CD4-positive, alpha-beta T cell (primary cell): ENCODE results near the gene CATSPER2. TPM values are rescaled to one million over a fixed set of nuclear protein-coding genes. Genes with fewer than 3 reads are reported as not detected.
"Not testable (repeated sequence)": the region's sequence is repeated elsewhere in the genome, so short reads cannot be mapped to it uniquely, and the experiment has no call there.

Source experiments
- ATAC-seq: fragments of 200-7000 bp; cut with Tn5 transposase; one replicate; pipeline ENCODE4 v1.10.0; 2022; ENCODE audit warnings: mild to moderate bottlenecking; ENCODE audit not compliant: poor library complexity
- CTCF ChIA-PET: fragments of 350-600 bp; sonication (Branson Sonifier 250); formaldehyde crosslinking; loops from one replicate; lab custom pipeline; 2021; ENCODE audit warnings: antibody characterized with exemption, inconsistent platforms; lab: Charles Lee
- POLR2A ChIA-PET: fragments of 350-600 bp; sonication (Branson Sonifier 250); formaldehyde crosslinking; loops from one replicate; lab custom pipeline; 2021; ENCODE audit warnings: antibody characterized with exemption, inconsistent platforms; lab: Charles Lee
- DNase-seq, 14 experiments: peaks; one replicate each; pipeline ENCODE4 v3.0.0-alpha.2; 2013 to 2020; ENCODE audit warnings: mixed read lengths in 2 of 14
- H3K27ac ChIP-seq, 2 donors: one replicate each; pipeline versions ENCODE4 v1.5.1 to v1.7.0; 2013; ENCODE audit warnings: low read length in 2 of 2, low read depth in 1 of 2, mild to moderate bottlenecking in 1 of 2
- H3K27me3 ChIP-seq, 2 experiments: 1 replicate in 1 of 2; 2 replicates in 1 of 2; pipeline versions ENCODE4 v1.6.1 to v1.7.0; 2013; ENCODE audit warnings: low read length in 2 of 2, control low read depth in 1 of 2, mild to moderate bottlenecking in 1 of 2, moderate library complexity in 1 of 2; ENCODE audit not compliant: insufficient read depth in 2 of 2, control insufficient read depth in 1 of 2
- H3K36me3 ChIP-seq: one replicate; pipeline ENCODE4 v1.6.1; 2013; ENCODE audit warnings: low read length, control low read depth; ENCODE audit not compliant: insufficient read depth
- H3K4me1 ChIP-seq: one replicate; pipeline ENCODE4 v1.6.1; 2013; ENCODE audit warnings: low read length, control low read depth; ENCODE audit not compliant: insufficient read depth
- H3K4me3 ChIP-seq: one replicate; pipeline ENCODE4 v1.5.1; 2013; ENCODE audit warnings: mild to moderate bottlenecking, low read length, moderate library complexity
- H3K9me3 ChIP-seq, 2 experiments: 1 replicate in 1 of 2; 2 replicates in 1 of 2; pipeline versions ENCODE4 v1.6.1 to v1.7.0; 2013; ENCODE audit warnings: low read length in 2 of 2, mild to moderate bottlenecking in 2 of 2, control low read depth in 1 of 2, moderate library complexity in 1 of 2; ENCODE audit not compliant: control insufficient read depth in 1 of 2, insufficient read depth in 1 of 2
- H3K27ac Mint-ChIP-seq: one replicate; pipeline ENCODE4 v1.8.0; 2020; ENCODE audit warnings: mixed read lengths
- H3K27me3 Mint-ChIP-seq: one replicate; pipeline ENCODE4 v1.8.0; 2021; ENCODE audit warnings: mixed read lengths
- H3K36me3 Mint-ChIP-seq: one replicate; pipeline ENCODE4 v1.8.0; 2021; ENCODE audit warnings: low read depth, mixed read lengths
- H3K4me1 Mint-ChIP-seq: one replicate; pipeline ENCODE4 v1.8.0; 2021; ENCODE audit warnings: low read depth, mixed read lengths
- H3K4me3 Mint-ChIP-seq: one replicate; pipeline ENCODE4 v1.8.0; 2020; ENCODE audit warnings: mild to moderate bottlenecking, mixed read lengths
- H3K9me3 Mint-ChIP-seq: one replicate; pipeline ENCODE4 v1.8.0; 2020; ENCODE audit warnings: mixed read lengths
- intact Hi-C, 2 experiments: fragments of 100-400 bp; cut with DNase I in 1 of 2; cut with micrococcal nuclease in 1 of 2; formaldehyde crosslinking; loops; one replicate each; pipeline versions ENCODE4 v1.15.1 to v1.9.0; 2023 to 2025; cut with DNase I, micrococcal nuclease
- total RNA-seq, 174 experiments: library from RNA in 2 of 174; stranded (reverse) in 2 of 174; gene quantifications; one replicate each; pipeline ENCODE4 v1.2.3 and lab custom pipeline; 2021 to 2026
- TF ChIP-seq, protein P1 (sequence below): fragments of 200-600 bp; IDR thresholded peaks from one replicate; pipeline ENCODE4 v1.8.0; 2022; ENCODE audit warnings: antibody characterized with exemption, mild to moderate bottlenecking

The CATSPER2 gene
- total RNA-seq, 2 experiments from 2014 or later: 3.0 to 4.1 TPM

DNA sequence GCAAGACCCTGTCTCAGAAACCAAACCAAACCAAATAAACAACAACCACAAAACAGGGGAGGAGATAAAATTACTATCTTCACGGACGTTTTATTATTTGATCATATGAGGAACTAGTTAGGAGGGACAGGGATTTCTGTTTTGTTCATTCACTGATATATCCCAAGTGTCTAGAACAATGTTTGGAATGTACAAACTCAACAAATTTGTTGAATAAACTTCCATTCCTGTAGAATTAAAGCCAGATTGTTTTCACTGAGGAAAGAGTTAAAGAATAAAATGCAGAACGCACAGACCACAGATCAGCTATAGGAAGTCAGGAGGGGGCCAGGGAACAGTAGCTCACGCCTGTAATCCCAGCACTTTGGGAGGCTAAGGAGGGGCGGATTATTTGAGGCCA is 23.5 kb downstream of the CATSPER2 start:
- Mint-ChIP-seq H3K36me3 (no peaks in the 10 kb centered on the region), H3K4me3 (no peak overlapping the region), H3K4me1 (no peaks in the 10 kb centered on the region), H3K27ac (no peak overlapping the region), H3K27me3 (peaks cover 13% of the 10 kb centered on the region), H3K9me3 (no peaks in the 10 kb centered on the region)
- Histone ChIP-seq H3K27me3 (no peaks in the 10 kb centered on the region), H3K27ac (no peak overlapping the region), H3K36me3 (no peaks in the 10 kb centered on the region), H3K4me3 (no peak overlapping the region), H3K9me3 (no peaks in the 10 kb centered on the region), H3K4me1 (no peaks in the 10 kb centered on the region)
- DNase-seq: no peak
- TF ChIP-seq, protein P1, sequence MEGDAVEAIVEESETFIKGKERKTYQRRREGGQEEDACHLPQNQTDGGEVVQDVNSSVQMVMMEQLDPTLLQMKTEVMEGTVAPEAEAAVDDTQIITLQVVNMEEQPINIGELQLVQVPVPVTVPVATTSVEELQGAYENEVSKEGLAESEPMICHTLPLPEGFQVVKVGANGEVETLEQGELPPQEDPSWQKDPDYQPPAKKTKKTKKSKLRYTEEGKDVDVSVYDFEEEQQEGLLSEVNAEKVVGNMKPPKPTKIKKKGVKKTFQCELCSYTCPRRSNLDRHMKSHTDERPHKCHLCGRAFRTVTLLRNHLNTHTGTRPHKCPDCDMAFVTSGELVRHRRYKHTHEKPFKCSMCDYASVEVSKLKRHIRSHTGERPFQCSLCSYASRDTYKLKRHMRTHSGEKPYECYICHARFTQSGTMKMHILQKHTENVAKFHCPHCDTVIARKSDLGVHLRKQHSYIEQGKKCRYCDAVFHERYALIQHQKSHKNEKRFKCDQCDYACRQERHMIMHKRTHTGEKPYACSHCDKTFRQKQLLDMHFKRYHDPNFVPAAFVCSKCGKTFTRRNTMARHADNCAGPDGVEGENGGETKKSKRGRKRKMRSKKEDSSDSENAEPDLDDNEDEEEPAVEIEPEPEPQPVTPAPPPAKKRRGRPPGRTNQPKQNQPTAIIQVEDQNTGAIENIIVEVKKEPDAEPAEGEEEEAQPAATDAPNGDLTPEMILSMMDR: no peak
- ChIA-PET CTCF (no interaction called here), POLR2A (no interaction called here)
- no peak for ATAC-seq
- intact Hi-C loops: no loop called here

DNA sequence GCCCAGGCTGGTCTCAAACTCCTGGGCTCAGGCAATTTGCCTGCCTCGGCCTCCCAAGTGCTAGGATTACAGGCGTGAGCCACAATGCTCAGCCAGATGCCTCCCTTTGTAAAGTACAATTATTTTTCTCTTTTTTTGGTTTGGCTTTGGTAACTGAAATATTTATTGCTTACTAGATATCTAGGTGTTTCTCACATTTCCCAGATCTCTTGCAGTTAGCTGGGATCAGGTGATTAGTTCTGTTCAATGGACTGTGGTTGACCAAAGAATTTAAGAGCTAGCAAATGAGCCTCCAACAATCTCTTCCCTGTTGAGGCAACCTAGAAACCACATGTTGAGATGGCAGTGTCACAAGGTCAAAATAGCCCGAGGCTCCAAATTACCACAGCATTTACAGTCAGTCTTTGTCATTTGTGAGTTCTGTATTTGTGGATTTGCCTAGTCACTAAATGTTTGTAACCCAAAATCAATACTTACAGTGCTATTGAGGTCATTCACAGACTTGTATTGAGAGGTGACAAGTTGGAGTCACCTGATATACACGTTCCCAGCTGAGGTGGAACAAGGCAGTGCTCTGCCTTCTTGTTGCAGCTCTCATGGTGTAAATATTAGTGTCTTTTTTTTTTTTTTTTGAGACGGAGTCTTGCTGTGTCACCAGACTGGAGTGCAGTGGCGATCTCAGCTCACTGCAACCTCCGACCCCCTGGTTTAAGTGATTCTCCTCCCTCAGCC is 26.4 kb downstream of the CATSPER2 start:
- H3K4me1 ChIP-seq, H3K27ac ChIP-seq, H3K36me3 Mint-ChIP-seq, H3K4me3 Mint-ChIP-seq, CTCF ChIA-PET, H3K27me3 ChIP-seq, H3K9me3 Mint-ChIP-seq, POLR2A ChIA-PET, ATAC-seq, H3K4me1 Mint-ChIP-seq, H3K36me3 ChIP-seq, H3K27ac Mint-ChIP-seq, intact Hi-C loops, DNase-seq, H3K9me3 ChIP-seq, H3K4me3 ChIP-seq: not testable (repeated sequence)
- peaks cover 19% of the 10 kb centered on the region for H3K27me3 Mint-ChIP-seq

DNA sequence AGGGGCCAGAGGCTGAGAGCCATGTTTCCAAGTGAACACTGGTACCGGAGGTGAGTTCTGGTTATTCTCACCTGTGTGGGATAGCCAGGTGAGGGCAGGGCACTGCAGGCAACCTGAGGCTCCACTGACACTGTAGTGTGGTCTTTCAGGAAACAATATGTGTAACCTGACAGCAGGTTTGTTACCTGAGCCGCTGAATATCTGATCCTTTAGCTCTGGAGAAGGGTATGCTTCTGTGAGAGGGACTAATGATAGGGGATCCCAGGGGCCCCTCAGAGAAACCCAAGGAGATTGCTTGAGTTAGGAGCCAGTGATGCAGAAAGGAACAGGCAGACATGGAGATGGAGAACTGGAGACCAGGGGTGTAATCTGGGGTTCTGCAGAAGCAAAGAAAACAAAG is 29.9 kb downstream of the CATSPER2 start, which contains the start of gene STRC:
TSS of gene STRC (minus strand) at position 101 of the 400 bp plus-strand sequence. CDS start at position 23, 78 bp downstream.
- CTCF ChIA-PET, H3K27ac ChIP-seq, H3K9me3 Mint-ChIP-seq, H3K36me3 Mint-ChIP-seq, H3K4me1 Mint-ChIP-seq, H3K4me3 Mint-ChIP-seq, H3K4me3 ChIP-seq, DNase-seq, ATAC-seq, H3K9me3 ChIP-seq, intact Hi-C loops, POLR2A ChIA-PET, H3K36me3 ChIP-seq, H3K27ac Mint-ChIP-seq, H3K4me1 ChIP-seq, H3K27me3 ChIP-seq: not testable (repeated sequence)
- peaks cover 13% of the 10 kb centered on the region for H3K27me3 Mint-ChIP-seq

DNA sequence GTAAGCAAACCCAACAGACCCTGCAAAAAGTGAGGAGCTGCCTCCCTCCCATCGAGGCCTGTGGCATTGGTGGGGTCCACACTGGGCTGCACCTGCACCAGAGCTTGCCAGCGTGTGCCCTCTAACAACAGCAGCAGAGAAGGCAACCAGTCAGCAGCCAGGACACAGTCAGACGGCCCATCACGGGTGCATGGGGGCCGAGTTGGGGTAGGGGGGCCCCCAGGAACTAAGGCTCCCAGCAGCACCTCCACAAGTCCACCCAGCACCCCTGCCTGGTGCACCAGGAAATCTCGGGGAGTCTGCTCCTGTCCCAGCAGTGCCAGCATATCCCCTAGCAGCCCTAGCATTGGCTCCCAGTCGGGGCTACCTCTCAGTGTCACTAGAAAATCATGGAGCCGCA is 30.9 kb downstream of the CATSPER2 start:
- POLR2A ChIA-PET, H3K4me3 Mint-ChIP-seq, intact Hi-C loops, H3K27ac Mint-ChIP-seq, H3K4me1 ChIP-seq, H3K27ac ChIP-seq, DNase-seq, H3K36me3 ChIP-seq, H3K4me3 ChIP-seq, ATAC-seq, H3K9me3 ChIP-seq, H3K36me3 Mint-ChIP-seq, H3K27me3 ChIP-seq, CTCF ChIA-PET, H3K4me1 Mint-ChIP-seq, H3K9me3 Mint-ChIP-seq: not testable (repeated sequence)
- H3K27me3 Mint-ChIP-seq: peaks cover 13% of the 10 kb centered on the region

DNA sequence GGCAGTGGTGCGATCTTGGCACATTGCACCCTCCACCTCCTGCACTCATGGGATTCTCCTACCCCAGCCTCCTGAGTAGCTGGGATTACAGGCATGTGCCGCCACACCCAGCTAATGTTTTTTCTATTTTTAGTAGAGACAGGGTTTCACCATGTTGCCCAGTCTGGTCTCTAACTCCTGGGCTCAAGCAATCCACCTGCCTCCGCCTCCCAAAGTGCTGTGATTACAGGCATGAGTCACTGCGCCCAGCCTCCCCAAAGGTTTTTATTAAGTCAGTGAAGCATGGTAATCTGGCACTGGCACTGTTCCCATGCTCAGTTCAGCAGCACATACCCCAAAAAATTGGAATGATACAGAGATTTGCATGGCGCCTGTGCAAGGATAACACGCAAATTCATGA is 46.4 kb downstream of the CATSPER2 start:
- intact Hi-C loops, CTCF ChIA-PET, H3K4me1 Mint-ChIP-seq: not testable (repeated sequence)

DNA sequence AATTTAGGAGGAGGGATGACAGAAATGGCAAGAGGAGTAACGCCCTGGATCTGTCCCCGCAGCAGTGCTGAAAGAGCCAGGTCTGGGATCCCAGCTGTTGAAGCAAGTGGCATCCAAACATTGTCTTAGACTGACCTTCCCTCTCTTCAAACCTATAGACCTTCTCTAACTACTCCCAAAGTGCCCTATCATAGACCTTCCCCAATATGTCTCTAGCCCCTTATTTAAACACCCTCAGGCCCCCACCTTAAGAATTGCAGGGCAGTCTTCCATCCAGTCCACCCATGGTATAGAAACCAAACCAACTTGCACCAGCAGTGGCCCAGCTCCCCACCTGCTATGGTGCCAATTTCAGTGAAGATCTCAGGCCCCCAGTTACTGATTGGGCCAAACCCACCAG is 48.4 kb downstream of the CATSPER2 start:
- H3K36me3 Mint-ChIP-seq, ATAC-seq, H3K9me3 ChIP-seq, H3K4me1 Mint-ChIP-seq, H3K9me3 Mint-ChIP-seq, DNase-seq, H3K4me3 Mint-ChIP-seq, H3K36me3 ChIP-seq, H3K27ac Mint-ChIP-seq, POLR2A ChIA-PET, H3K4me3 ChIP-seq, intact Hi-C loops, H3K27ac ChIP-seq, H3K4me1 ChIP-seq, CTCF ChIA-PET, H3K27me3 ChIP-seq: not testable (repeated sequence)
- H3K27me3 Mint-ChIP-seq: peaks cover 41% of the 10 kb centered on the region

More for the DNA sequence above, 46.4 kb downstream of the CATSPER2 start:
- DNase-seq, ATAC-seq, H3K27ac Mint-ChIP-seq, POLR2A ChIA-PET, H3K36me3 Mint-ChIP-seq, H3K27me3 ChIP-seq, H3K4me1 ChIP-seq, H3K4me3 Mint-ChIP-seq, H3K27ac ChIP-seq, H3K9me3 Mint-ChIP-seq, H3K9me3 ChIP-seq, H3K36me3 ChIP-seq, H3K4me3 ChIP-seq: not testable (repeated sequence)
- peaks cover 35% of the 10 kb centered on the region for H3K27me3 Mint-ChIP-seq
